COR-L47 (cell line): Measurements from ENCODE around the gene ATXN7L1.

Experiments
- DNase-seq: peaks from one replicate; lab custom pipeline; 2025; lab: John Stamatoyannopoulos, UW

ATXN7L1 gene

GRCh38 chr7:105778956-105779355 is 97.4 kb downstream of the ATXN7L1 start:
- no peak for DNase-seq

GRCh38 chr7:105776986-105777910 is 99.2 kb downstream of the ATXN7L1 start:
- no peak for DNase-seq

GRCh38 chr7:105776068-105776790 is 100.2 kb downstream of the ATXN7L1 start:
- DNase-seq, result no peak

GRCh38 chr7:105775580-105775979 is 100.8 kb downstream of the ATXN7L1 start:
- no peak for DNase-seq

GRCh38 chr7:105773030-105773460 is 103.4 kb downstream of the ATXN7L1 start:
- peak; percentile 52 for DNase-seq

GRCh38 chr7:105769901-105770628 is 106.3 kb downstream of the ATXN7L1 start:
- no peak for DNase-seq

GRCh38 chr7:105768898-105769507 is 107.4 kb downstream of the ATXN7L1 start:
- DNase-seq, result no peak

GRCh38 chr7:105768117-105768516 is 108.3 kb downstream of the ATXN7L1 start:
- DNase-seq, result no peak

GRCh38 chr7:105766421-105767073 is 109.9 kb downstream of the ATXN7L1 start:
- DNase-seq, result no peak

GRCh38 chr7:105765846-105766245 is 110.6 kb downstream of the ATXN7L1 start:
- DNase-seq, result no peak

- DNase-seq, result no peak
Observed at GRCh38 chr7:105764506-105764905, 111.9 kb downstream of the ATXN7L1 start.

- DNase-seq, result no peak
Observed at GRCh38 chr7:105760551-105761447, 115.6 kb downstream of the ATXN7L1 start.

- DNase-seq, result peak; percentile 73
Observed at GRCh38 chr7:105759670-105760550, 116.5 kb downstream of the ATXN7L1 start.

- no peak for DNase-seq
Observed at GRCh38 chr7:105756367-105756766, 120.0 kb downstream of the ATXN7L1 start.

GRCh38 chr7:105752671-105753275 is 123.6 kb downstream of the ATXN7L1 start:
- DNase-seq, result no peak

GRCh38 chr7:105751054-105751453 is 125.3 kb downstream of the ATXN7L1 start:
- no peak for DNase-seq

- DNase-seq, result no peak
Observed at GRCh38 chr7:105748701-105749100, 127.7 kb downstream of the ATXN7L1 start.

- no peak for DNase-seq
Observed at GRCh38 chr7:105745681-105746330, 130.6 kb downstream of the ATXN7L1 start.
